GM21360 (cell line): ENCODE data around the gene DLG1.
"Not testable (repeated sequence)": the region's sequence is repeated elsewhere in the genome, so short reads cannot be mapped to it uniquely, and the experiment has no call there.

Source experiments
- ATAC-seq: cut with Tn5 transposase; IDR thresholded peaks from one replicate; pipeline ENCODE4 v1.9.1; 2021; ENCODE audit warnings: mild to moderate bottlenecking, moderate library complexity; ENCODE audit not compliant: unreplicated experiment

The DLG1 gene

DNA sequence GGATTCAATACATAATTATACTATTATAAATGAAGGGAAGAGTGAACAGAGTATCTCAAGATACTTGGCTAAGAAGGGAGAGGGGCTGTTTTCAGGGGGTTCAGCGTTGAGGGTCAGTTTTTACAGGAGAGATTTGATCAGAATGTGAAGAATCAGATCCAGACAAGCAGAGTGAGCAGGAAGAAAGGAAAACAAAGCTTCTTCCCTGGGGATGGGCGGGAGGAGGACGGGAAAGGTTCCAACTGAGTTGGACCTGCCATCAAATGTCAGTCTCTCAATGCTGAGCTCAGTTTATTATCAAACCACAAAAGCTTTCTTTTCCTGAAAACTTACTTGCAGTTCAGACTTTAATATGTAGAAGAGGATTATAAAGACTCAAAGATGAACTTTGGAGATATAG, 262.8 kb downstream of the DLG1 start:
- no peak for ATAC-seq

- not testable (repeated sequence) for ATAC-seq
Measured at GRCh38 chr3:197034778-197035177, 263.6 kb downstream of the DLG1 start.

GRCh38 chr3:197033764-197034163, 264.6 kb downstream of the DLG1 start:
- not testable (repeated sequence) for ATAC-seq

GRCh38 chr3:197031315-197032285, 266.8 kb downstream of the DLG1 start:
- ATAC-seq: no peak

DNA sequence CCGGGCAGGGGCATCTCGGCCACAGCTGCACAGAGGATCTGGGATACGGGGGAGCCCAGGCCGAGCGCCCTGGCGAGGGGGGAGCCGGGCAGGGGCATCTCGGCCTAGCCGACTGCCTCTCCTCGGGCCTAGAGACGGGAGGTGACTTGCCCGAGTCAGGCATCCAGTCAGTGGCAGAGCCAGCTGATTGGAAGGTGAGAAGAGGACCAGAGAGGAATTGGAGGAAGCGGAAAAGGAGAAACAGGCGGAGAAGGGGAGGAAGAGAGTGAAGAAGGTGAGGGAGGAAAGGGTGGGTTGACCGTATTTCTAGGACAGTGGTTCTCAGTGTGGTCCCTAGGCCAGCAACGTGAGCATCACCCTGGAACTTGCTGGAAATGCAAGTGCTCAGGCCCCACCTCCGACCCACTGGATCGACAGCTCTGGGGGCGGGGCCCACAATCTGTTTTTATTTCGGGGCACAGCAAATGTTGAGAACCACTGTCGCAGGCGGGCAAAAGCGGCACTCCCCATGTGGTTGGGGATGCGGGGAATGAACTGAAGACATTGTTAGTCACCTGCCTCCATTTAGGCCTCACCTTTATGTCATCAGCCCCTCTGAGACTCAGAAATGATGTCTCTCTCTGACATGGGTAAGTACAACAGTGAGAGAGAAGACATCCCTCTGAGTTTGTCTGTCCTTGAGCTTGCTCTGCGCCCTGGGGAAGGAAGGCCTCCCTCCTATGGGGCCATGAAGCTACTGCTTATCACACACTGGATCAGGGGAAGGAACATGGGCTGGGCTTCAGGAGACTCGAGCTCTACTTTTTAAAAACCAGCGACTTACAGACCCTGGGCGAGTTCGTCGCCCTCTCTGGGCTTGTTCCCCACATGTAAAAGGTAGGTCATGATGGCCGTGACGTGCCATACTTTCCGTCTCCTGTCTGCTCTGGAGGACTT, 267.8 kb downstream of the DLG1 start:
- no peak for ATAC-seq

DNA sequence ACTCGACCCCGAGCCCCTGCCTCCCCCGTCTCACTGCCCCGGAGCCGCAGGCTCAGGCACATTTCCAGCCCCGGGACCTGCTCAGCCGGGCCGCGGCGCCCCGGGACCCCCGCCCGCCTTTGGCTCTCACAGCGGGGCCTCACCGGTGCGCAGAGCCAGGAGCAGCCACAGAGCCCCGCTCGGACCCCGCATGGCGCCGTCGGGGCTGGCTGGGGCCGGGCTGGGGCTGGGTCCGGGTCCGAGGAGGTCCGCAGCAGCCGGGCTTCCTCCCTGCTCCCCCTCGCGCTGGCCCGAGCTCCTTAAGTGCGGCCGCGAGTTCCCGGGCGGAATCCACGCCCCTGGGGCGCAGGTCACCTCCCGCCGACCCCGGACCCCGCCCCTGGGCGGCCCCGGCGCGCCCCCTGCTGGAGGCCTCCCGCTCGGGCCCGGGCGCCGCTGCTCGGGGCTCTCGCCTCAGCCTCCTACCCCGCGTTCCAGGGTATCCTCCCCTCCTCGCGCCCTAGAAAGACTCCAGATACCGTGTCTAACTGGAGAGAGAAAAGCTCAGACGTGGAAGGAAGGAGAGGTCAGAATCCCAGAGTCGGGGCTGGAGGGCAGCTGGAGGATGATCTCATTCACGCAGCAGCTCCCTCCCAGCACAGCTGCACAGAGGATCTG, 268.8 kb downstream of the DLG1 start, which contains the start of gene MELTF:
Gene MELTF (minus strand): TSS at position 307 of the 657 bp plus-strand sequence. CDS start 115 bp downstream, at position 192.
- ATAC-seq: peak; percentile 71

- peak; percentile 25 for ATAC-seq
Measured at GRCh38 chr3:197028728-197029510, 269.5 kb downstream of the DLG1 start.

DNA sequence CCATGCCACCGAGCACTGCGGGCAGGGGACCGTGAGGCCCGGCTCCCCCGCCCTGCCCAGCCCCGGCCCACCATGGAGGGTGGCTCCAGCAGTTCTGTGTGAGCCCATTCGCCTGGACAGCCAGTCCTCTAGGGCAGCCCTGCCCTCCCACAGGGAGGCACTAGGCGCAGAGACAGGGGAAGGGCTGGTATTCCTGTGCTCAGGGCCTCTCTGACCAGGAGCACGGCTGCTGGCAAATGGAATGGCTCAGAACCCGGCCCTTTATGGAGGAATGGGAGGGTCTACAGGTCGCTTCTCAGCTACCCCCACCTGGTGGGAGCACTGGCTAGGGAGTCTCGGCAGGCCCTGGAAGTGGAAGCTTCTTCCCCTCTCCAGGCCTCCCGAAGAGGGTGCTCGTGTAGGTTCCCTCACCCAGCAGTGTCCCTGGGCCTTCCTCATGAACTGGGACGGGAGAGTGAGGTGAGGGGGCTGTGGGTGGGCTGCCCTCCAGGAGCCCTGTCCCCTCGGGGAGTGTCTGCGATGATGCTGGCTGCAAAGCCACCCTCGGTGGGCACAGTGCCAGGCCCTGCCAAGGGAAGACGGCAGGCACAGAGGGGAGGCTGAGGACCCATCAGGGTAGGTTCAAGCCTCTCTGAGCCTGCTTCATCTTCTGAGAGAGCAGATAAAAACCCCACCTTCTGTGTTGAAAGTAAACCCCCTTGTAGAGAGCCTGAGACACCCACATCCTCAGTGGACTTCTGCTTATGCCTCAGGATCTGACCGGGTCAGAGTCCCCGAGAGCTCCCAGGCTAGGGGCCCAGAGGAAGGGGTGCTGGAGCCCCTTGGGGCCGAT, 270.3 kb downstream of the DLG1 start:
- no peak for ATAC-seq

GRCh38 chr3:197027151-197027895, 271.1 kb downstream of the DLG1 start:
- ATAC-seq: no peak

DNA sequence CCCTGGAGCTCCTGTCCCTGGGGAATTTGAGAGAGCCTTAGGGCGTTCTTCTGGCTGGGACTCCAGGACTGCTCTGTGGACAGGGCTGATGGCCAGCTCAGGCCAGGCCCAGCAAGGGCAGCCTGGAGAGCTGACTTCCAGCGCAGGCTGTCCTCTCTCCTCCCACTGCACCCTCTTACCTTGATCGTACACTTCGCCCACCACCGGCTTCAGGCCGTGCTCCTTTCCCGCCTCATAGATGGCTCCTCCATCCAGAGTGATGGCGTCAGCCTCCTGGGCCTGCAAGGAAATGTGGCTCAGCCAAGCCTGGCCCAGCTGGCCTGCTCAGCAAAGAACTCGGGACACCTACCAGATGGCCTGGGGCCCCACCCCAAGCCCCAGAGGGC, 271.9 kb downstream of the DLG1 start:
- no peak for ATAC-seq

DNA sequence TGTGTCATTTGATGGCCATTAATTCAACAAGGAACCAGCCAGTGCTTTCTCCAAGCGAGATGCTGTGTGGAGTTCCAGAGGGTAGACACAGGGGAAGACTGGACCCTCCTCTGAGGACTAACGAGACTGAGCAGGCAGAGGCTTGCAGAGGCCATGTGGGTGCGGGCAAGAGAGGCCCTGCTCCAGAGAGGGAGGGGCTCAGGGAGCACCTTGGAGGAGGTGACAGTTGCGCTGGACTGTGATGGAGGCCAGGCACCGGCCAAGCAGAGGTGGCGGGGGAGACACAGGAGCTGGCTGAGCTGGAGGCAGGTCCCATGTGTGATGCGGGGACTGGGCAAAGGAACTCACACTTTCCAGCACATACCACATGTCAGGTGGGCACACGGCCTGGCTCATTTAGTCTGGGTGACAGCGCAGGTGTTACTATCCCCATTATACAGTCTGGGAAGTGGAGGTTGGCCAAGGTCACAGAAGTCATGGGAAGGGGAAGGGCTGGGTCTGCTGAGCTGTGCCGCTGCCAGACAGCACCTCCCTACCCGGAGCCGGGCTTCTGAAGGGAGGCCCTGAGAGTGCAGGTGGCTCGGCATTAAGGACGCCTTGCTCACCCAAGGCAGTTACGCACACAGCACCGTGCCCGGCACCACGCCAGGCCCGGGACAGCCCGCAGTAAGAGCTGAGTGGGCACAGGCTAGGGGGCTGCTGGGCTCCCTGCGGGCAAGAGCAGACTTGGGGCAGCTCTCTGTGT, 272.5 kb downstream of the DLG1 start:
- ATAC-seq: no peak

GRCh38 chr3:197024881-197025735, 273.3 kb downstream of the DLG1 start:
- ATAC-seq: no peak

DNA sequence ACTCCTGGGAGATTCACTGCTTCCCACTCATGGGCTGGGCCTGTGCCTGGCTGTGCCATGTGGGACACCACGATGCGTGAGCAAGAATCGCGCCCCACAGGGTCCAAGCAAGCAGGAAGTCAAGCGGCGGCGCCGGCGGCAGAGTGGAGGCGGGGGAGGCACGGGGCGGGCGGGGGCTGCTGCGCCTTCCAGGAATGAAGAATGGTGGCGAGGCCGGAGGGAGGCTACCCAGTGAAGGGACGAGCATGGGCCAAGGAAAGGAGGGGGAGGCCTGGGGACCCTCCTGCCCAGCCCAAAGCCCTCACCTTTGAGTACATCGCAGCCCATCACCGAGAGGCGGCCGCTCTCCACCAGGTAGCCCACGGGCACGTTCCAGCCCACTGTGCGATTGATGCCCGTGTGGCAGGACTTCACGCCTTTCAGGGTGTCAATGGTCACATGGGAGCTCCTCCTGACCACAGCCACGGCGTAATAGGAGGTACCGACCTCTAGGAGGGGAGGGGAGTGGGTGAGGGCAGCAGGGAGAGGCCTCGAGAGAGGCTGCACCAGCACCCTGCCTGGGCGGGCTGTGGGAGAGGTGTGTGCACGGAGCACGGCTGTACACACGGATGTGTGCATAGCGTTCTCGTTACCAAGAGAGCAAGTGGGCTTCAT, 274.3 kb downstream of the DLG1 start:
- ATAC-seq: no peak

GRCh38 chr3:197023241-197023997, 275.0 kb downstream of the DLG1 start:
- no peak for ATAC-seq

GRCh38 chr3:197022405-197023231, 275.8 kb downstream of the DLG1 start:
- no peak for ATAC-seq
